HUES64 (cell line): Measurements from ENCODE around the gene ZNF611.
"Not testable (repeated sequence)": the region's sequence is repeated elsewhere in the genome, so short reads cannot be mapped to it uniquely, and the experiment has no call there.

ENCODE experiments used
- H3K27ac ChIP-seq: 2 replicates; pipeline ENCODE4 v1.7.0; 2013; ENCODE audit warnings: low read depth, low read length, inconsistent platforms
- H3K27me3 ChIP-seq: 2 replicates; pipeline ENCODE4 v1.6.1; 2013; ENCODE audit warnings: mild to moderate bottlenecking, low read length; ENCODE audit not compliant: insufficient read depth
- H3K36me3 ChIP-seq: 2 replicates; pipeline ENCODE4 v1.6.1; 2013; ENCODE audit warnings: mild to moderate bottlenecking, low read length; ENCODE audit not compliant: insufficient read depth
- H3K4me1 ChIP-seq: 2 replicates; pipeline ENCODE4 v1.6.1; 2013; ENCODE audit warnings: mild to moderate bottlenecking, low read length, moderate library complexity; ENCODE audit not compliant: insufficient read depth
- H3K4me3 ChIP-seq: 2 replicates; pipeline ENCODE4 v1.5.1; 2013; ENCODE audit warnings: mild to moderate bottlenecking, low read length, moderate library complexity
- H3K9ac ChIP-seq: 2 replicates; pipeline ENCODE4 v1.6.1; 2013; ENCODE audit warnings: mild to moderate bottlenecking, low read depth, low read length
- H3K9me3 ChIP-seq: 2 replicates; pipeline ENCODE4 v1.6.1; 2013; ENCODE audit warnings: low read depth, low read length; ENCODE audit not compliant: insufficient read depth
- WGBS: fragments of 150-250, 120-280 bp; methylation state at CpG from one replicate; pipeline ENCODE4 v1.1.7; 2013; ENCODE audit warnings: missing lambda C conversion rate; 5-methylcytosine and 5-hydroxymethylcytosine counted together

ZNF611 gene

DNA sequence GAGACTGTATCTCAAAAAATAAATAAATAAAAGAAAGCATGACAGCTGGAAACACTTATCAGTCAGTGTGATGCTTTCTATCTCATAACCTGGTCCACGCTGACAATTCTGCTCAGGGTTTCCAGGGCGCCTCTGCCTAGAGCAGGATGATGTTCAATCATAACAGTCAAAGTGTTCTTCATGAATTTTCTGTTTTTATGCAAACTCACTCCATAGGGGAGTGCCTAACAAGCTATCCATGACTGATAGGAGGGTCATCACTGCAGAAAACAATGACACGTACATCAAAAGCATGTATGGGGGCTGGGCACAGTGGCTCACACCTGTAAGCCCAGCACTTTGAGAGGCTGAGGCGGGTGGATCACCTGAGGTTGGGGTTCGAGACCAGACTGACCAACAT is 55.2 kb downstream of the ZNF611 start:
- H3K36me3 ChIP-seq: no peaks in the 10 kb centered on the region; the same call in 1 of the 2 replicates
- 93% methylated on average over 5 of the region's 5 CpGs for WGBS
- H3K9ac ChIP-seq: no peak overlapping the region
- no peaks in the 10 kb centered on the region for H3K9me3 ChIP-seq
- no peak overlapping the region for H3K27ac ChIP-seq
- H3K4me3 ChIP-seq: no peak overlapping the region
- H3K4me1 ChIP-seq: no peaks in the 10 kb centered on the region
- H3K27me3 ChIP-seq: no peaks in the 10 kb centered on the region

DNA sequence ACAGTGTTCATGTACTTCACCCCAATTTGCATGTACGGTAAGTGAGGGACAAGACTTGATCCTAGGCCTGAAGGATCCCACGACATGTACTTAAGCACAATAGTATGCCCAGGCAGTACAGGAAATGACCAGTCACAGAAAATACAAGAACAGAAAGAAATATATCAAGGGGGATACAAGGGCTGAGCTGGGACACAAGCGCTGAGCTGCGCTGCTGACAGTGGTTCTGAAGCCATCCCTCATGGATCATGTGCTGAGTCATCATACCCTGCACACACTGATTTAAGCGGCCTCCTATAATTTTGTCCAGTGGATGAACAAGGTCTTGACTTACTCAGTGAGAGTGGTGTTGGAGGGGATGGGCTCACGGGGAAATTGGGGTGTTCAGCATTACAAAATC is 59.6 kb downstream of the ZNF611 start:
- H3K4me3 ChIP-seq, H3K27me3 ChIP-seq, H3K9me3 ChIP-seq, H3K36me3 ChIP-seq, H3K4me1 ChIP-seq, H3K9ac ChIP-seq, H3K27ac ChIP-seq: not testable (repeated sequence)
- WGBS: 96% methylated on average over 6 of the region's 6 CpGs

DNA sequence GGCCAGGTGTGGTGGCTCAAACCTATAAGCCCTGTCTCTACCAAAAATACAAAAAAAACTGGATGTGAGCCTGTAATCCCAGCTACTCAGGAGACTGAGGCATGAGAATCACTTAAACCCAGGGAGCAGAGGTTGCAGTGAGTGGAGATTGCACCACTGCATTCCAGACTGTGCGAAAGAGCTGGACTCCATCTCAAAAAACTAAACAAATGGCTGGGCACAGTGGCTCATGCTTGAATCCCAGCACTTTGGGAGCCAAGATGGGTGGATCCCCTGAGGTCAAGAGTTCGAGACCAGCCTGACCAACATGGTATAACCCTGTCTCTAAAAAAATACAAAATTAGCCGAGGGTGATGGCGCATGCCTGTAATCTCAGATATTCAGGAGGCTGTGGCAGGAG is 61.8 kb downstream of the ZNF611 start:
- Histone ChIP-seq H3K27ac (no peak overlapping the region), H3K27me3 (no peaks in the 10 kb centered on the region), H3K9ac (no peak overlapping the region), H3K4me1 (0 out of 2 replicates have a peak, but pooled peaks cover 7% of the 10 kb centered on the region), H3K9me3 (no peaks in the 10 kb centered on the region), H3K4me3 (no peak overlapping the region), H3K36me3 (no peaks in the 10 kb centered on the region; the same call in 1 of the 2 replicates)
- 97% methylated on average over 4 of the region's 4 CpGs for WGBS

DNA sequence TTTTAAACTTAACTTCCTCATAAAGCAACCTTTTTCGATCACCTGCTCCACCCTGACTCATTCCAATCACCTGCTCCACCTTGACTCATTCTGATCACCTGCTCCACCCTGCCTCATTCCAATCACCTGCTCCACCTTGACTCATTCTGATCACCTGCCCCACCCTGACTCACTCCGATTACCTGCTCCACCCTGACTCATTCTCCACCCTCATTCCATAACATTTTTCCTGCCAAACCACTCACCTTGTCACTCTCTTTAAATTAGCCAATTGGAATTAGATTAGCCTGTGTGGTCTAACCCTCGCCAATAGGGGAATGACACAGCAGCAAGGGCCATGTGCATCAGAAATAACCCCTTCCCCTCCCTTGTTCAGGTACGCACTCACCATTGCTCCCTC is 64.8 kb downstream of the ZNF611 start:
- Histone ChIP-seq H3K27me3 (no peaks in the 10 kb centered on the region), H3K4me1 (peaks cover 11% of the 10 kb centered on the region; the same call in 1 of the 2 replicates), H3K27ac (no peak overlapping the region), H3K9me3 (no peaks in the 10 kb centered on the region), H3K36me3 (no peaks in the 10 kb centered on the region), H3K9ac (no peak overlapping the region), H3K4me3 (no peak overlapping the region)
- WGBS: 94% methylated on average over 4 of the region's 4 CpGs

DNA sequence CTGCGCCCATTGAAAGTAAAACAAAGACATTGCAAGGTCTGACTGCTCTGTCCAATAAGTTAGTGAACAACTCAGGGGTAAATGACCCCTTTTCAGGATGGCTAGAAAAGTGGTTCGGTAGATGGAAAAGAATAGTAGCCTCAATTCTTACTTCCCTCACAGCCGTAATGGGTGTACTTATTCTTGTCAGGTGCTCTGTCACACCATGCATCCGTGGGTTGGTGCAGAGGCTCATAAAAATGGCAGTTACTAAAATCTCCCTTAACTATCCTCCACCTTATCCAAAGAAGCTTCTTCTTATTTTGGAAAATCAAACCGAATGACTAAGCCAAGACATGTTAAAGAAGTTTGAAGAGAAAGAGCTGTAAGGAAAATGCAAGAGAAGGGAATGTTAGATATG is 65.3 kb downstream of the ZNF611 start:
- H3K36me3 ChIP-seq: no peaks in the 10 kb centered on the region
- no peaks in the 10 kb centered on the region for H3K9me3 ChIP-seq
- H3K4me3 ChIP-seq: no peak overlapping the region
- no peaks in the 10 kb centered on the region for H3K27me3 ChIP-seq
- no peak overlapping the region for H3K27ac ChIP-seq
- H3K4me1 ChIP-seq: peaks cover 15% of the 10 kb centered on the region; the same call in 1 of the 2 replicates
- 94% methylated on average over 5 of the region's 5 CpGs for whole genome bisulfite sequencing
- H3K9ac ChIP-seq: no peak overlapping the region

DNA sequence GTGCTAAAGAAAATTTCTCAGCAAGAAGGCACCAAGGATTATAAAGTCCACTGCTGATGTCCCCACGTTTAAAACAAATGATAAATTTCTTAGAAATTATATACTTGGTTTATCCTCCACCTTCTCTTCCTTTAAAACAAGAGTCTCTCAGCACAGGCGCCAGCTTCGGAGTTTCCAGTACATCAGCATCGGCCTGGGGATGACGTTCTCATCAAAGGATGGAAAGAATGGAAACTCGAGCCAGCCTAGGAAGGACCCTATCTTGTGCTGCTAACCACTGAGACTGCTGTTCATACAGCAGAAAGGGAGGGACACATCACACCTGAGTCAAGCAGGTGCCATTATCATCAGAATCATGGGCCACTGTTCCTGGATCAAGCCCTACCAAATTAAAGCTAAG is 66.9 kb downstream of the ZNF611 start:
- H3K4me3 ChIP-seq: no peak overlapping the region
- H3K4me1 ChIP-seq: peaks cover 19% of the 10 kb centered on the region; the same call in 1 of the 2 replicates
- H3K36me3 ChIP-seq: no peaks in the 10 kb centered on the region
- H3K9me3 ChIP-seq: no peaks in the 10 kb centered on the region
- H3K27me3 ChIP-seq: no peaks in the 10 kb centered on the region
- no peak overlapping the region for H3K9ac ChIP-seq
- 90% methylated on average over 6 of the region's 6 CpGs for WGBS
- H3K27ac ChIP-seq: no peak overlapping the region

DNA sequence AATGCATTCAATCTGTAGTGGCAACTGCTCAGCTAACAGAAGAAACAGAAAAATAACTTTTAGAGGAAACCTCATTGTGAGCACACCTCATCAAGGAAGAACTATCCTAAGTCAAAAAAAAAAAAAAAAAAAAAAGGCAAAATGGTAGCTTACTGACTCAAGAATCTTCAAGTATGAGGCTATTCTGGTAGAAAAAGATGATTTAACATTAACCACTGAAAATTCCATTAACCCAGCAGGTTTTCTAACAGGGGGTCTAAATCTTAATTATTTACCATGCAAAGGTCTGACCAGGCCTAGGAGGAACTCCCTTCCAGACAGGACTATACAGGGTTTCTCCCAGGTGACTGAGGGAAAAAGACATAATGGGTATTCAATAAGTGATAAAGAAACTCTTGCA is 68.3 kb downstream of the ZNF611 start:
- Histone ChIP-seq H3K4me1 (peaks cover 19% of the 10 kb centered on the region; the same call in 1 of the 2 replicates), H3K27me3 (no peaks in the 10 kb centered on the region), H3K4me3 (no peak overlapping the region), H3K9ac (no peak overlapping the region), H3K36me3 (no peaks in the 10 kb centered on the region), H3K27ac (no peak overlapping the region), H3K9me3 (no peaks in the 10 kb centered on the region)

DNA sequence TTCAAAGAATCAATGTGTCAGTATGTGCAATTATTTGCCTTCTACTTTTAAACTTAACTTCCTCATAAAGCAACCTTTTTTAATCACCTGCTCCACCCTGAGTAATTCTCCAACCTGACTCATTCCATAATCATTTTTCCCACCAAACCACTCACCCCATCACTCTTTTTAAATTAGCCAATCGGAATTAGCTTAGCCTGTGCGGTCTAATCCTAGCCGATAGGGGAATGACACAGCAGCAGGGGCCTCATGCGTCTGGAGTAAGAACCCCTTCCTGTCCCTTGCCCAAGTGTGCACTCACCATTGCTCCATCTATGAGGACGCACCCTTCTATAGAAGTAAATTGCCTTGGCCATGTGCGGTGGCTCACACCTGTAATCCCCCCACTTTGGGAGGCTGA is 69.3 kb downstream of the ZNF611 start:
- WGBS: 95% methylated on average over 6 of the region's 6 CpGs
- Histone ChIP-seq H3K9ac (no peak overlapping the region), H3K27me3 (no peaks in the 10 kb centered on the region), H3K36me3 (no peaks in the 10 kb centered on the region), H3K27ac (no peak overlapping the region), H3K4me3 (no peak overlapping the region), H3K9me3 (no peaks in the 10 kb centered on the region), H3K4me1 (peaks cover 19% of the 10 kb centered on the region; the same call in 1 of the 2 replicates)

DNA sequence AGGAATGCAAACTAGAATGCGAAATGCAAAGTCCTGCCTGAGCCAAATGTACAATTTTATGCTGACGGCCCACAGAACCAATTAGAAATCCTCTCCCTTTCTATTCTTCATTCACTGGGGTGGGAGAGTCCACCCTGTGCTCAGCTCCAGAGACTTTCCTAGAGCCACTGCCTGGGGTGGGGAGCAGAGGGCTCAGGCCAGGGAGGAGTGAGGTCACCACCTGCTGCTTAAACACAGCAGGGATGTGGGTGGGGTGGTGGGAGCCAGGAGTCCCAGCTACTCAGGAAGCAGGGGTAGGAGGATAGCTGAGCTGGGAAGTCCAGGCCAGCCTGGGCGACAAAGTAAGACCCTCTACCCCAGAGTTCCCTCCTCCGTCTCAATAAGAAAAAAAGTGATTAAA is 69.8 kb downstream of the ZNF611 start:
- peak overlapping the region; percentile 2; the same call in 1 of the 2 replicates for H3K27ac ChIP-seq
- H3K36me3 ChIP-seq: peaks cover 3% of the 10 kb centered on the region; the same call in 1 of the 2 replicates
- H3K27me3 ChIP-seq: no peaks in the 10 kb centered on the region
- no peak overlapping the region for H3K9ac ChIP-seq
- WGBS: 76% methylated on average over 2 of the region's 4 CpGs
- no peaks in the 10 kb centered on the region for H3K9me3 ChIP-seq
- H3K4me3 ChIP-seq: no peak overlapping the region
- H3K4me1 ChIP-seq: peaks cover 19% of the 10 kb centered on the region; the same call in 1 of the 2 replicates

DNA sequence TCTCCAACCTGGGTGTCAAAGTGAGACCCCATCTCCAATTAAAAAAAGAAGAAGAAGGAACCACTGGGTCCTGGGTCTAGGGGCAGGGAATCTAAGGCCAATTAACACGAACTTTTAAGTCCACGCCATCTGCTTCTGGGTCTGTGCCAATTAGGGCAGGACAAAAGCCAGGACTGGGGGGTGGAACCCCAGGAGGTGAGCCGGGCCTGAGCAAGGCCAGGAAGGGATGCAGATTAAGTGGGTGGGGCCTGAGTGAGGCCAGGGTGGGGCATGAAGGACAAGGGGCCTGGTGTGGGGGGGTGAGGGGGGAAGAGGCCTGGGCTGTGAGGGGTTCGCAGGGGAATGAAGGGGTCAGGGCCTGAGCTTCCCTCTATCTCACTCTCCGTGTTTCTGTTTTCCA is 70.4 kb downstream of the ZNF611 start:
- Histone ChIP-seq H3K4me1 (peaks cover 19% of the 10 kb centered on the region; the same call in 1 of the 2 replicates), H3K27me3 (no peaks in the 10 kb centered on the region), H3K4me3 (no peak overlapping the region), H3K9ac (no peak overlapping the region), H3K27ac (0 out of 2 replicates have a peak overlapping the region, but pooled peaks have one; percentile 2), H3K36me3 (peaks cover 6% of the 10 kb centered on the region; the same call in 1 of the 2 replicates), H3K9me3 (no peaks in the 10 kb centered on the region)
- 54% methylated on average over 5 of the region's 5 CpGs for WGBS

DNA sequence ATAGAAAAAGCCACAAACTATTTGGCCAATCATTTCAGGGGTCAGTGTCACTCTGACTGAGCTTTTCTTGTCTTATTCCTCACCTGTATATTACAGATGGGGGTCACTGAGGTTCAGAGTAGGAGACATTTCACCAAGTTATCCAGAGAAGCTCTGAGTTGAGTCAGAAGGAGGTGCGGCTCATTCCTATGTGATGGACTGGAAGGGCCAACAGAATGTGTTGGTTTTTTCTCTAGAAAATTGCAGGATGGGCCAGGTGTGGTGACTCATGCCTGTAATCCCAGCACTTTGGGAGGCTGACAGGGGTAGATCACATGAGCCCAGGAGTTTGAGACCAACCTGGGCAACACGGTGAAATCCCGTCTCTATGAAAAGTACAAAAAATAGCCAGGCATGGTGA is 72.2 kb downstream of the ZNF611 start:
- Histone ChIP-seq H3K4me1 (peaks cover 16% of the 10 kb centered on the region; the same call in 1 of the 2 replicates), H3K9ac (no peak overlapping the region), H3K27me3 (no peaks in the 10 kb centered on the region), H3K36me3 (peaks cover 11% of the 10 kb centered on the region; the same call in 1 of the 2 replicates), H3K27ac (no peak overlapping the region), H3K4me3 (no peak overlapping the region), H3K9me3 (no peaks in the 10 kb centered on the region)
- 75% methylated on average over 3 of the region's 3 CpGs for WGBS

DNA sequence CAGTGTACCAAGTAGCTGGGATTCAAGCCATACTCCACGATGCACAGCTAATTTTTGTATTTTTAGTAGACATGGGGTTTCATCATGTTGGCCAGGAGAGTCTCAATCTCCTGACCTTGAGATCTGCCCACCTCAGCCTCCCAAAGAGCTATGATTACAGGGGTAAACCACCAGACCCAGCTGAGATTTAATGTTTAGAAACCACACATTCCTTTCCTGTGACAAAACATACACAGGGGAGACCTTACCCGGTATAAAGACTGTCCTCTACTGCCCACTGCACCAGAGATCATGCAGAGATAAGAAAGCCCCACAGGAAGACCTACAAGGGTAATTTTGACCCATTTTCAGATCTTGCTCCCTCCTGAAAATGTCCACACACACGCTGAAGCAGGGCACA is 73.9 kb downstream of the ZNF611 start:
- Histone ChIP-seq H3K36me3 (peaks cover 11% of the 10 kb centered on the region; the same call in 1 of the 2 replicates), H3K27me3 (no peaks in the 10 kb centered on the region), H3K4me3 (no peak overlapping the region), H3K4me1 (peaks cover 16% of the 10 kb centered on the region; the same call in 1 of the 2 replicates), H3K9me3 (no peaks in the 10 kb centered on the region), H3K9ac (no peak overlapping the region), H3K27ac (no peak overlapping the region)
- 65% methylated on average over 3 of the region's 3 CpGs for WGBS
